ENCODE results near the gene ZNF550.
A peak's percentile ranks its signal among the peaks of the same experiment; 100 is the strongest.

ZNF550 gene

DNA sequence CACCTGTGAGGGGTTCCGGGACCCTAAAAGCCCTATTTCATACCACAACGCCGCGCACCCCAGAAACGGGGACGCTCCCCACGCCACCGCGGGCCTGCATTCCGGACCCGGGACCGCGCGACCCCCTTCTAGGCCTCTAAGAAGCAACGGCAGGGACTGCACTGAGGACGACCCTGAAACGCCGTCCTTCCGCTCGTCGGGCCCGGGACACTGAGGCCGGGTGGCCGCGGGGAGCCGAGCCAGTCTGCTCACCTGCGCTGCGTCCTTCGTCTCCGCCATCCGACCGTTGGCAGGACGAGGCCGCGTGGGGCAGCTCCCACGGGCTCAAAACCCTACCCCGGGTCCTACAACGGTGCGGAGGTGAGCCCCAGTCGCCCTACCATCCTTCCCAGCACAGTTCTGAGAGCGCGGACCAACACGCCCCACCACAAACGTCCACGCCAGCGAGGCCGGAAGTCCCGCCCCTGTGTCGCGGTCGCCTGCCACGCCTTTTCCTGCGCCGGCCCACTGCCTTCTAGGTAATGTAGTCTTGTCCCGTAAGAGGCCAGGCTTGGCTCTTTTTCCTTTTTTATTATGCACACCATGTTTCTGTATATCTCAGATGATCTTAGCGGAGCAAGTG lies at the start of gene ZNF550:
Gene ZNF550 (minus strand): TSS at position 460 of the 622 bp plus-strand sequence. CDS start 181 bp downstream, at position 279.
- DNase-seq (ENCODE audit: low read depth in 2 of 2): peak; percentile 69 to 79

DNA sequence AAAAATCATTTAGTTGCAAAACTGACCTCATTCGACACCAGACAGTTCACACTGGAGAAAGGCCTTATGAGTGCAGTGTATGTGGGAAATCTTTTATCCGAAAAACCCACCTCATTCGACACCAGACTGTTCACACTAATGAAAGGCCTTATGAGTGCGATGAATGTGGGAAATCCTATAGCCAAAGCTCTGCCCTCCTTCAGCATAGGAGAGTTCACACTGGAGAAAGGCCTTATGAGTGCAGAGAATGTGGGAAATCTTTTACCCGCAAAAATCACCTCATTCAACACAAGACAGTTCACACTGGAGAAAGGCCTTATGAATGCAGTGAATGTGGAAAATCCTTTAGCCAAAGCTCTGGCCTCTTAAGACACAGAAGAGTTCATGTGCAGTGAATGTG lies 47.3 kb upstream of the ZNF550 start:
- no peak for DNase-seq (ENCODE audit: low read depth in 2 of 2)

- peak; percentile 64 to 77 for DNase-seq (ENCODE audit: low read depth in 2 of 2)
Measured at GRCh38 chr19:57599761-57600383, 40.2 kb upstream of the ZNF550 start, which contains the start of gene ZNF530. ZNF530 (plus strand) TSS chr19:57599885; CDS start chr19:57604346, 4,461 bp downstream.

DNA sequence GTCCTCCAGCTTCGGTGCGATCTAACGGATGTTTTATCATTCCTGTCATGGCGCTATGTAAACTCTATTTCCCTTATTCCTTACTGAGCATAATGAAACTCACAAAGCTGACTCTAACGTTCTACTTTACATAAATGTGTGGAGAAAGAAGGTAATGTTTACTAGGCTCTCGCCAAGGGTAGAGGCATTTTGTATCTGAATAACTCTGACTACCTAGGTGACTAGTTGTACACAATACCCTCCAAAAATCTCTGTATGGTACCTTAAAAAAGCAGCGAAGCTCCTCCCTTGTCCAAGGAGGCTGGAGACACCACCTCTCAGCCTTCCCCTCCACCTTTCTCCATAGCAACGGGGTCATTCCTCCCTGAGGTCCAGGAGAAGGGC lies 39.7 kb upstream of the ZNF550 start:
- no peak for DNase-seq (ENCODE audit: low read depth in 2 of 2)

- no peak for DNase-seq (ENCODE audit: low read depth in 2 of 2)
Measured at GRCh38 chr19:57587529-57587928, 27.9 kb upstream of the ZNF550 start.

DNA sequence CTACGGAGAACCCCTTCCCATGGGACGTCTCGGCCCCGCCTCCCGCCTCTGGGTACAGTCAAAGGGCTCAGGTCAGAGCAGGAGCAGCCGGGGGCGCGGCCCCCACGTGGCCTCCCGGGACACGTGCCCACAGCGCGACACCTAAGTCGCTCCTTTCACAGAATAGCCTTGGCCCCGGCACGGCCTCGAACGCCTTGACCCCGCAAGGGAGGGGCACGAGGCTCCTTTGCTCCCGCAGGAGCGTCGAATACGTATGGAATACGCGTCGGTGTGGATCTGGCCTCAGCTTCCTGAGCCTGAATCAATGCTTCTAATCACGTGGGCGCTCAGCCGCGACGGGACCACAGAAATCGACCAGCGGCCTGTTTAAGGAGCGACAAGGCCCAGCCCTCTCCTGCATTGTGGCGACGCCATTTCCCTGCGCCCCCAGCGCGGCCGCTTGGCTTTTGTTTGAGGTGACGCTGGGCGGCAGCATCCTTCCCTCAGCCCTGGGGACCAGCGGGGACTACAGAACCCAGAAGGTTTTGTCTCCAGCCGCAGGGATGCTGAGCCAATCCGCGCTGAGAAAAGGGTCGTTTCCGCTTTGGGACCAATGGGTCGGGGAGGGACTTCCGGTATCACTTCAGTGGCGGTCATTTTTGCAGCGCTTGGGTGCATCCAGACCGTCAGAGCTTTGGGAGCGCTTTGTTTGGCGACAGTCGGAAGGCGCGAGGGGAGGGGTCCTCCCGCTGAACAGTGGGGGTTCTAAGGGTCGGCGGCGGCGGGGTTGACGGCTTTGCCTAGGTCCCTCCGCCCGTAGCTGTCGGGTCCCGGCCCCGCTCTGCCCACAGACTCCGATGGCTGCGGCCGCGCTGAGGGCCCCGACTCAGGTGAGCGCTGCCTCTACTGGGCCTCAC lies 24.1 kb upstream of the ZNF550 start, which contains the start of gene ZIK1:
Gene ZIK1 (plus strand): TSS at position 625 of the 896 bp plus-strand sequence. CDS start 212 bp downstream, at position 837.
- peak; percentile 69 to 70 for DNase-seq (ENCODE audit: low read depth in 2 of 2)

DNA sequence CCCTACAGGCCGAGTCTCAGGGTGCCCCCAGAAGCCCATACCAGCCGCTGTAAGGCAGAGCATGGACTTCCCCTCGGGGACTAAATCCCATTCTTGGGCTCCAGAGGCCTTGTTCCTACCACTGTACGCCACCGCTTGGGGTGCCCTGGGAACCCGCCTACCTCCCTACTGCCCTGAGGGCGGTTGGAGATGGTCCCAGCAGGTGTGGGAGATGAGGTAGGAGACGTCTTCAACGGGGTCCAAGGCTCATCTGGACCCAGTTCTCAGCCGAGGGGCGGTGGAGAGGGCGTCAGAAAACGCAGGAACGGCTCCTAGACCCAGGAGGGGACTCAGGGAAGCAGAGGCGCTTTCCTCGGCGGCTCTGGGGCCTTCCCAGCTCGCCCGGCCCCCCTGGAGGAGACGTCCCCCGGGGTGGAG lies 23.4 kb upstream of the ZNF550 start:
- no peak for DNase-seq (ENCODE audit: low read depth in 2 of 2)

DNA sequence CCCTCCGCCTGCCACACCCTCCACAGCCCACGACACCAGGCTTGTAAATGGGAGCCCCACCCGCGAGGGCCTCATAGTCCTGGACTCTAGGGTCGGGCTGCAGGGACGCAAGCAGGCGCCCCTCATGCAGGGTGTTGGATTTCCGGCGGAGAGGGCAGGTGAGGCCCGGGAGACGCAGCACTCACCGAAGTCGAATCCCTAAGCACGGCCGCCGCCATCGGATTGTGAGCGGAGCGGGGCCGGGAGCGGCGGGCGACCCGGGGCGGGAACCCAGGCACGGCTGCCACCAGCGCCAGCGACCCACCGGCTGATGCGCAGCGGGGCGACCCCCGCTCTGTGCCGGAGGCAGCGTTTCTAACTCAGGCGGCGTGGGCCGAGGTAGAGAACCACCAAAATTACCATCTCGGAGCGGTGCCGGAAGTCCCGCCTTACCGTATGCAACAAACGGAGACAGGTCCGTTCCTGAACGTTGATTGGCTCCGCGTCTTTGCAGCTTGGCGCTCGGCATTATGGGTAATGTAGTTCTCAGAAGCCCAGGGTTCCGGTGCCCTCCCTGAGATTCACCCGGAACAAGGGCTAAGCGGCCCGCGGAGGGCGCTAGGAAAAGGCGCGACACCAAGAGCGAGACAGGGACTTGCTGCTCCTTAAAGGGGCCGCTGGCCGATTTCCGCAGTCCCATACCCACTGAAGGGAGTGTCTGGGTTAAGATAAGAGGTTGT lies 19.0 kb upstream of the ZNF550 start, which contains the start of gene ZNF416:
Gene ZNF416 (minus strand): TSS at position 425 of the 719 bp plus-strand sequence. CDS start 207 bp downstream, at position 218.
- peak; percentile 90 to 91 for DNase-seq (ENCODE audit: low read depth in 2 of 2)

DNA sequence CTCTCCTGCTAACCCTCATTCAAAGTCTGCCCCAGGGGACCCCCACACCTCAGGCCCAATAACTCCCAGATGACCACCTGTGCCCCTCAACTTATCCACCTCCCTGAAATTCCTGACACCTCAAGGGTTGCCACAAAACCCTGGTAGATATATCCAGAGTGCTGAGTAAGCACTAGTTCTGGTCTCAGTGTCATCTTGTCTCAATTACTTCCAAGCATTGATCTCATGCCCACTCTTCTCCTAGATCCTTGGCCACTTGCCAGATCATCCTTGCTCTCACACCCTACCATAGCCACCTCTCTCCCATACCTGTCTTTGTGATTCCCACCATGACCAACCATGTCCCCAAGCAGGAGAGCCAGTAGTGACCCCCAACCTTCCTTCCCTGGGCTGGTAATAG lies 17.0 kb upstream of the ZNF550 start:
- DNase-seq (ENCODE audit: low read depth in 2 of 2): no peak

- no peak for DNase-seq (ENCODE audit: low read depth in 2 of 2)
Measured at GRCh38 chr19:57572415-57572947, 12.8 kb upstream of the ZNF550 start.

DNA sequence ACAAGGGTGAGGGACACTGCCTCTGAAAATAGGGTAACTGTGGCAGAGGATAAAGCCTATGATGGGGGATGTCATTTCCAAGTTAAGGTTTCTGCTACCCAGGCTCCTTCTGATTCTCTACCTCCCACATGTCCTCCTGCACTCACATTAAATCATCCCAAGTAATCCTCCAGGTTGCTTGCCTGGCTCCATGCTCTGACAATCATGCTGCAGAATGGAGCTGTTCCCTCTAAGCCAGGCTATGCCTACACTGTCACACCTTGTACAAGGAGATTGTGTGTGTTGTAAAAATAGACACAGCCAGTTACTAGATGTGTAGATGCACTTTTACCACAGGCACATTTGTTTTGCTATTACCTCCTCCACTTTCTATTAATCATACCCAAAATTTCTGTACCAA lies 11.0 kb upstream of the ZNF550 start:
- DNase-seq (ENCODE audit: low read depth in 2 of 2): no peak

- DNase-seq (ENCODE audit: low read depth in 2 of 2): no peak
Measured at GRCh38 chr19:57566396-57567265, 7.0 kb upstream of the ZNF550 start.

GRCh38 chr19:57563547-57563946 lies 3.9 kb upstream of the ZNF550 start:
- DNase-seq (ENCODE audit: low read depth in 2 of 2): no peak

DNA sequence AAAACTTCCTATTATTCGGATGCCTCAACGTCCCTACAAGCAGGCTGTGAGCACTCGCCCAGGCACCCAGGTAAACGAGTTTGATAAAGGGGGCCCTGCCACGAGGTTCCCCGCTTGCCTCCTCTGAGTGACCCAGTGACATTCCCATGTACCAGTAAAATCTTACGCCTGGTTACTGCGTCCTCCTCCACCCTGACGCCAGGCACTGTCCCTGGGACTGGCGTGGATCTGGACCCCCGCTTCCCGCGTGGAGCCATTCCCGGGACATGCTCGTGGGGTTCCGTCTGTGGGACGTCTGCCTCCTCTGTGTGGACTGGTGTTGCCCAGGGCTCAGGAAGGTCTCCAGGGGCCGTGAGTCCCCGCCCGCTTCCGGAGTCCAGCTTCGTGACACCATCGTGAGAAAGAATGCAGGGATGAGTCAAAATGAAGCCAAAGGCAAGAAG lies 407 bp upstream of the ZNF550 start:
- no peak for DNase-seq (ENCODE audit: low read depth in 2 of 2)

DNA sequence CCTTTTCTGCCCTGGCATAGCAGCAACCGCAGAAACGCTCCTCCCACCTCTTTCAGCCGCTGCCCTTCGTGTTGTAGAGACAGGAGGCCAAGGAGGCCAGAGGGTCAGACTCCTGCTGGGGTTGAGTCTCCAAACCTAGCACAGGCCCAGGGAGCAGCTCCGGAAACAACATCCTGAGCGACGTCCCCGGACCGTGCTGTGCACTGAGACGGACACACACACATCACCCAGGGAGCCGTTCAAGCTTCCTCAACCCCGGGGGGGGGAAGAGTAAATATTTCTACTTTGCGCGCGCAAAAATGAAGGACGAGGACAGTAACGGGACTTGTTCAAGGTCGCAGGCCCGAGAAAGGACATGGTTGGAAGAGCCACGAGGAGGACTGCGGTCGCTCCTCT lies 657 bp downstream of the ZNF550 start:
- no peak for DNase-seq (ENCODE audit: low read depth in 2 of 2)

- no peak for DNase-seq (ENCODE audit: low read depth in 2 of 2)
Measured at GRCh38 chr19:57558525-57558924, 1.1 kb downstream of the ZNF550 start.

DNA sequence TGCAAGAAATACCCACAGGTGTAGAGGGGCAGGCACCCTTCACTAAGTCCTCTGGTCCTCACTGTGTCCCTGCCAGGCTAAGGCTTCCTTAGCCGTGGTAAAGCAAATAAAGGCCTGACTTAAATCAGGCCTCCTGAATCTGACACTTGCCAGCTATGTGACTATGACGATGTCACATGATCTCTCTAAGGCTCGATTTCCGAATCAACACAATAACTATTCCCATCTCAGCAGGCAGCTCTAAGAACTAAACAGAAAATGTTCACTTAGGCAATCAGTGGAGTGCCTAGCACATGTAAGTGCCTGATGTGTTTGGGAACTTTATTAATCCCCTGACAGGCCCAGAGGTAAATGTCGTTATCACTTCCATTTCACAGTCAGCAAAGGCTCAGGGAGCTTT lies 2.0 kb downstream of the ZNF550 start:
- DNase-seq (ENCODE audit: low read depth in 2 of 2): no peak

DNA sequence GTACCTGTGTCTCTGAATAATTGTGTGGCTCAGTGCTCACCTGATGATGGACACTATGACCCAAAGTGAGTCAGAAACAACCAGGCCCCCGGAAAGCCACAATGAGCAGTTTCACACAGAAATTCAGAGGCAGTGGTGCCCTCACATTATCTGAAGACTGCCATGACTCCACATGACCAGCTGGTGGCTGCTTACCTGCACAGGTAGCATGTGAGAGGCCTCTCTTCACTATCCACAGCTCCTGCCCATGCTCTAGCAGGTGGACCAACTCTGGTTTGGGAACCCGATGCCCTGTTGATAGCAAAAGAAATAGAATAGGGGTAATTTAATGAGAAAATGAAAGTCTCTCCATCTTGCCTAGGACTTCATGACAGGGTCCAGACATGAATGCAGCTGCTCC lies 7.2 kb downstream of the ZNF550 start:
- DNase-seq (ENCODE audit: low read depth in 2 of 2): no peak

GRCh38 chr19:57546513-57546912 lies 13.2 kb downstream of the ZNF550 start:
- DNase-seq (ENCODE audit: low read depth in 2 of 2): no peak

- DNase-seq (ENCODE audit: low read depth in 2 of 2): no peak
Measured at GRCh38 chr19:57537953-57538547, 21.6 kb downstream of the ZNF550 start.

Measured in stimulated activated CD8-positive, alpha-beta memory T cell treated with anti-CD3 and anti-CD28 coated beads, Interleukin-2, amount 100 ng/mL, for 1 hour (primary cell).